Measurements from ENCODE around the gene ZNF578.
"Not testable (repeated sequence)": the region's sequence is repeated elsewhere in the genome, so short reads cannot be mapped to it uniquely, and the experiment has no call there.

The ZNF578 gene

DNA sequence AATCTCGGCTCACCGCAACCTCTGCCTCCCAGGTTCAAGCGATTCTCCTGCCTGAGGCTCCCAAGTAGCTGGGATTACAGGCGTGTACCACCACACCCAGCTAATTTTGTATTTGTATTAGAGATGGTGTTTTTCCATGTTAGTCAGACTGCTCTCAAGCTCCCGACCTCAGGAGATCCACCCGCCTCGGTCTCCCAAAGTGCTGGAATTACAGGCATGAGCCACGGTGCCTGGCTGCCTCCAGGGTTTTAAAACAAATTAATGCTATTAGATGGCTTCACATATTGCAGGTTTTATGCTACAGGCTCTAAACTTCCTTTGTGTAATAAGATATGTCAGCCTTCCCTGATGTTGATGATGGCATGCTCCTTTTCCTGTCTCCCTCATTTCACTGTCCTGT lies 108.3 kb downstream of the ZNF578 start:
- not testable (repeated sequence) for DNase-seq (ENCODE audit: low read depth)
